ENCODE results near the gene TTLL11.

Gene TTLL11

GRCh38 chr9:121830441-121831140, 262.5 kb downstream of the TTLL11 start:
- no peak for DNase-seq (ENCODE audit: low spot score)

DNA sequence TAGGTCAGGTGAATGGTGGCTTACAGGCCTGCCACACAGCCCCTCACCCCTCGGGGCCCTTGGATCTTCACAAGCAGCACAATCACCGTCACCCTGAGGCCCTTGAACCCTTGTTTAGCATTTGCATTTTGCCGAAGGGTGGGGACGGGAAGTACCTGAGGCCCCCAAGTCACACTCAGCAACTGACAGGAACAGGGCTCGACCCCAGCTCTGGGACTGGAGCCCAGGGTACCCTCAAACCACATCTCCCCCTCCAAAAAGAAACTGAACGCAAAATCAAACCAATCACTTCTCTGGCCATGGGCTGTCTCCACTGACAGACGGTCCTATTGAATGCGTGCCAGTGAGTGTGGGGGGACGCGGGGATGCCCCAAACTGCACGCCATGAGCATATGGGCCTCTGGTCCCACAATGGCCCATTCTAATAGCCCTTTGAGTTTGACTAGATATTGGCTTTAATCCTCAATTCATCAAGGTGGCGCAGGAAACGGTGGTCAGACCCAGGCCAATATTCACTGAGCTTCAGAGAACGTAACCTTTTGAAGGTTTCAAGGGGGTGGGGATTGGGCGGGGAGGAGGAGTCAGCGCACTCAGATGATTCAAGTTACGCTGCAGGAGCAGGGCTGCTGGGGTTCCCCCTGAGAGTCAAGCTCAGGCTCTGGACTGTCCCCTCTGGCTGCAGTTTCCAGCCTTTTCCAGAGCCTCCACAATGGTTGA, 265.7 kb downstream of the TTLL11 start:
- no peak for DNase-seq (ENCODE audit: low spot score)

DNA sequence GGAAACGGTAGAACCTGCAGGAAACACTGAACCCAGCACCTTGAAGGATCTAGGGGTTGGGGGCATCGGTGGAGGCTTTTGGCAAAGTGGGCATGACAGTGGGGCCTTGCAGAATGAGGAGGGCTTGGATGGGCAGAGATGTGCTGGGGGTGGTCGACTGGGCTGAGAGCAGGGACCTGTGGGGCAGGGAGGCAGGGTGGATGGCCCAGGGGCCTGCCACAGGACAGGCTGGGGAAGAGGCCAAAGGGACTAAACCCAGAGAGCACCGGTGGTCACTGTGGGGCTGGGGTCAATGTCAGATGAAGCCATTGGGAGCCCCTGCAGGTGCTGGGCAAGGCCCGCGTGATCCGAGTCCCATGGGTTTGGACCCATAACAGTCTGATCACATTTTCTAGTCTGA, 266.4 kb downstream of the TTLL11 start:
- DNase-seq (ENCODE audit: low spot score) = no peak

DNA sequence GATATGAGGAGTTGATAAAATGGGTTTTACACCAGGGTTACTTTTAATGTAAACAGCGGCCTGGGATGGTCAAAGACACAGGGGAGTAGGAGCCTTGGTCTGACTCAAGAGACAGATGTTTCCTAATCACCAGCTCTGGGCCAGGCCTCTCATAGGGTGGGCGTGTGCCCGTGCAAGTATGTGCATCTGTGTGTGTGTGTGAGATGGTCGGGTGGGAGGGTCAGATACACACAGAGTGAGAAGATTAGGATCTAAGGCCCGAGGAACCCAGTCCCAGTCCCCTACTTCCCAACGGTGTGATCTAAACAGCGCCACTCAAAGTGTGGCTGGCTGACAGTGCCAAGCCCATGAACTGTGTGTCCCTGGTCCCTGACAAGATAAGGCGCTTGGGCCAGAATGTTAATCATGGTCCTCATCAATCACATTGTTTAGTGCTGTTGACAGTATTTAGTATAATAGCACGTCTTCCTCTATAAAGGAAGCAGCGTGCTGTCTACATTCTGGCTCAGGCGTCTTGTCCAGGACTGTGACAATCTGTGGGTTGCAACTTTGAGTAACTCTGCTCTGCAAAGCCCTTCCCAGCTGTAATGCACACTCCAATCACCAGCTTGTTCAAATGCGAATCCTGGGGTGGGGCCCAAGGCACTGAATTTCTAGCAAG, 267.9 kb downstream of the TTLL11 start:
- DNase-seq (ENCODE audit: low spot score) = no peak

DNA sequence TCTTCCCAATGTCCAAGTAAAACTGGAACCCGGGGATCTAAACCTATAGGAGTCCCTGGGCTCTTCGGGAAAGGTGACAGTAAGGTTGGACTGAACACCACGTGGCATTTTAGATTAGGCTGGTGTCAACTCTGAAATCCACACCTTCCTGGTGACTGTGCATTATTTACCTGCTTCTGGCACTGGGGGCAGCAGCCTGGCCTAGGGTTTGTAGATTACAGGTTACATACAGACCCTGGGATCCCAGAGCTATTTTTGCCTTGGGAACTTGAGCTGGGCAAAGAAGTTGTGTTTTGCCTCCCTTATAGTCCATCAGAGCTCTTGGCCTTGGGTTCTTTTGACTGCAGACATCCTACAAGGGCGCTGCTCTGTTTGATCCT, 268.5 kb downstream of the TTLL11 start:
- DNase-seq (ENCODE audit: low spot score) = no peak

DNA sequence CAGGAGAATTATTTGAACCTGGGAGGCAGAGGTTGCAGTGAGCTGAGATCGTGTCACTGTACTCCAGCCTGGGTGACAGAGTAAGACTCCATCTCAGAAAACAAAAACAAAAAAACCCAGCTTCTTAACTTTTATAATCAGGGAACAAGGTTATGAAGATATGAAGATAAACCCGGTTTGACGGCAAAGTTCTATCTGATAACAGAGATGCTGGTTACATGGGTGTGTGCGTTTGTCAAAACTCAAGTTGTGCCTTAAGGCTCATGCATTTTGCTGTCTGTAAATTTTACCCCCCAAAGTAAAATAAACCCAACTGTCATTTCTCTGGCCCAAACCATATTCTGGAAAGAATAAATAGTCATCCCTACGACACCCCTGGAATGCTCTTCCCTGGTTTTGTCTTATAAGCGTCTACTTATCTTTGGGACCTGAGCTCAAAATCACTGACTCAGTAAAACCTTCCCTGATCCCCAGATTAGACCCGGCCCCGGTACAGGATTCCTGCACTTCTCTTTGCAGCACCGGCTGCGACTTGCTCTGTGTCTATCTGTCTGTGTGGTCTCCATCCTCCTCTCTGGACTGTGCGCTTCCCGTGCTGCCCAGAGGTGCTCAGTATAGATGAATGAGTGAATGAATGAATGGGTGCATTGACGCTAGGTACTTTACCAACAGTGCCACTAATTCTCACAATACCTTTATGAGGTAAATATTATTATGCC, 269.5 kb downstream of the TTLL11 start:
- no peak for DNase-seq (ENCODE audit: low spot score)

DNA sequence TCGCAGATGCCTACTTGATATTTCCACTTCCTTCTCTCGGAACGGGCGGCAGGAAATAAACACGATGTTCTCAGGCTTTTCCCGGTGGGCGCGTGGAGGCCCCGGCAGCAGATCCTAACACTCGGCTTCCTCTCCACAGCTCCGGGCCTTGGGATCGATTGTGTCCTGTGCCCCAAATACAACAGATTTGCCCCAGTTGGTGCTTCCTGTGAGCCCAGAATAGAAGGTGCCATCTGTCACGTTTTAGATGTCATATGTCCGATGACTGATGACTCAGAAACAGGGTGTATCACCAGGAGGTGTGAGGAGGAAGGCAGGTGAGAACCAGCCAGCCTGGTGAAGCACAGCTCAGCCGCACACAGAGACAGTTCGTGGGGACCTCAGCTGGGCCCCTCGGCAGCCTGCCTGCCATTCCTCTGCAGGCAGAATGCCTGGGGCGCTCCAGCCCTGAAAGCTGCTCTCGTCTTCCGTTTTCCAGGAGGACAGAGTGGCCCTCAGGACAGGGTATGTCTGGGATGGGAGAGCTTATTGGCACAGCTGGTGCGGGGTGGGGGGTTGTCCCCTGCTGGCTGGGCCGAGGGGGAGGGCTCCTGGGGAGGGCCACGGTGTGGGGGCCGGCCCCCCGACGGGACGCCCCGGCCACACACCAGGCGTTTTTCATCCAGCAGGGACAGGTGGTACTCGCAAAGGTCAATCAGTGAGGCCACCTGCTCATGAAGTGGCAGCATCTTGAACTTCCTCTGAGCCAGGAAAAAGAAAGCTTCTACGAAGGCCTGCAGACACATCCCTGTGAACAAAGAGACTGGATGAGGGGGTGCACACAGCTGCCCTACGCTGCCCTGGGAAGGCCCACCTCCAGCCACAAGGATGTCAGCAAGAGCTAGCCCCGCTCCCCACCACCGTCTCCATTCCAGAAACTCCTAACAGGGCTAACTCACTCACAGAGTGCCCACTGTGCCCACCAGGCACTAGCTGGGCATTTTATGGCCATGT, 270.7 kb downstream of the TTLL11 start:
- DNase-seq (ENCODE audit: low spot score) = no peak

GRCh38 chr9:121821326-121821725, 271.8 kb downstream of the TTLL11 start:
- no peak for DNase-seq (ENCODE audit: low spot score)

DNA sequence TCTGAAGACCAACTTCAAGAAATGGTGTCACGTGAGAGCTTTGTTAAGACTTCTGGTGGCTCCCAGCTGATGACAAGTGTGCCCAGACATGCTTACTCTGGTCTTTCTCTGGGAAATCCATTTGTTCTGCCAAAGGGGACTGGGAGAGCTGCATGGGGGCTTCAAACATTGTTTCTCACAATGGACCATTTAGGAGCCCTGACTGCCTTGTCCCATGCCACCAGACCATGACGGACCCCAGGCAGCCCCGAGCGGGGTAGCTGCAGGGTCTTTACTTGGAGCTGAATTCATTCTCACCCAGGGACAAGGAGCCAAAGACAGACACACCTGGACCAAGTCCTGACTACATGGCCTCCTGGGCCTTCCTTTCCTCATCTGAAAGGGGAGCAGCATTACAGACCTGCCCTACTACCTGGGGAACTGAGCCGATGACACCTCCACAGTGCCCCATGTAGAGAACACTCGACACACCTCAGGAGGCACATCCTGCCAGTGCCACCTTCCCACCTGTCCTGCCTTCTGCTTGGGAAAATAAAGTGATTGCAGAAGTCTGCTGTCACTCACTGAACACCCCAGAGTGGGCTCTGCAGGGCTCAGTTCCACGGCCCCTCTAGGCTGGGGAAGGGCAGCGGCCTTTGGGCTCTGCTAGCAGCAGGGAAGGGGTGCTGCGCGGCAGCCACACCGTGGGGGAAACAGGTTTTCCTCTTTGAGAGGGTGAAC, 272.7 kb downstream of the TTLL11 start:
- no peak for DNase-seq (ENCODE audit: low spot score)

- DNase-seq (ENCODE audit: low spot score) = no peak
Measured at GRCh38 chr9:121819428-121820231, 273.5 kb downstream of the TTLL11 start.

DNA sequence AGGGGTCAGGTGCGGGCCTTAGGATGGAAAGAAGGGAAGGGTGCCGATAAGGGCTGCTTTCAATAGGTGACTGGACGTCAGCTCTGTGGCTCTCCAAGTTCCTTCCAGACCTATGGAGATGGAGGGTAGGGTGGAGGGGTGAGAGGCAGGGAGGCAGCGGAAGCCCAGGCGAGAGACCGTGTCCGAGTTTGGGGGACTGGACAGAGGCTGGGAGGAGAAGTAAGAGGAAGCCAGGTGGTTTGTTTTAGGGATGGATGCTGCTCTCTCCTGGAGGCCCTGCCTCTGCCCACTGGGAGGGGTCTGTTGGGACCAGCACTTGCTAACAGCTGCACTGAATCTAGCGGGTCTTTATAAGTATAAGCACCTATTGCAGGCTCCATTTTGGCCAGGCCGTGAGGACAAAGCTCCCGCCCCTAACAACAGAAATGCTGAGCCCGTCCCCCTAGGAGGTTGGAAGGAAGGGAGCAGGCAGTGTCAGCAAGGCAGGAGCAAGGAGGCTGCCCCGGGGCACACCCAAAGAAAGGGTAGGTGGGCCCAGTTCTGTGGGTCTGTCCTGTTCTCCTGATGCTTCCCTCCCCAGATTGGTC, 274.2 kb downstream of the TTLL11 start:
- DNase-seq (ENCODE audit: low spot score) = no peak

GRCh38 chr9:121818016-121818661, 275.0 kb downstream of the TTLL11 start:
- no peak for DNase-seq (ENCODE audit: low spot score)

DNA sequence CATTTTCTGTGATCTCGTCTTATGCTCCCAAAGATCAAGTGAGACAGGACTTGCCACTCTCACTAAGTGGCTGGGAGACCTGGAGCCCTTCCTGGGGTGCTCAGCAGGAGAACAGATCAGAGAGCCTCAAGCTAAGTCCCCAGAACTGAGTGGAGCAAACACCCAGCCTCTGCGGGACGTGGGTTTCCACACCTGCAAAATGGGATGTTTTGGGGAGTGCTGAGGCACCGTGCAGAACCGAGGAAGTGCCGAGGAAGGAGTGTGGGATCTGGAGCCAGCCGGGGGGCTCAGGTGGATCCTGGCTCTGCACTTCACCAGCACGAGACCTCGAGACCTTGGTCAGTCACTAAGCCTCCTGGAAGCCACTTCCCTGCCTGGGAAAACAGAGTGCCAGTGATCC, 275.6 kb downstream of the TTLL11 start:
- DNase-seq (ENCODE audit: low spot score) = no peak

- no peak for DNase-seq (ENCODE audit: low spot score)
Measured at GRCh38 chr9:121816845-121817450, 276.2 kb downstream of the TTLL11 start.

GRCh38 chr9:121816449-121816817, 276.7 kb downstream of the TTLL11 start:
- no peak for DNase-seq (ENCODE audit: low spot score)

DNA sequence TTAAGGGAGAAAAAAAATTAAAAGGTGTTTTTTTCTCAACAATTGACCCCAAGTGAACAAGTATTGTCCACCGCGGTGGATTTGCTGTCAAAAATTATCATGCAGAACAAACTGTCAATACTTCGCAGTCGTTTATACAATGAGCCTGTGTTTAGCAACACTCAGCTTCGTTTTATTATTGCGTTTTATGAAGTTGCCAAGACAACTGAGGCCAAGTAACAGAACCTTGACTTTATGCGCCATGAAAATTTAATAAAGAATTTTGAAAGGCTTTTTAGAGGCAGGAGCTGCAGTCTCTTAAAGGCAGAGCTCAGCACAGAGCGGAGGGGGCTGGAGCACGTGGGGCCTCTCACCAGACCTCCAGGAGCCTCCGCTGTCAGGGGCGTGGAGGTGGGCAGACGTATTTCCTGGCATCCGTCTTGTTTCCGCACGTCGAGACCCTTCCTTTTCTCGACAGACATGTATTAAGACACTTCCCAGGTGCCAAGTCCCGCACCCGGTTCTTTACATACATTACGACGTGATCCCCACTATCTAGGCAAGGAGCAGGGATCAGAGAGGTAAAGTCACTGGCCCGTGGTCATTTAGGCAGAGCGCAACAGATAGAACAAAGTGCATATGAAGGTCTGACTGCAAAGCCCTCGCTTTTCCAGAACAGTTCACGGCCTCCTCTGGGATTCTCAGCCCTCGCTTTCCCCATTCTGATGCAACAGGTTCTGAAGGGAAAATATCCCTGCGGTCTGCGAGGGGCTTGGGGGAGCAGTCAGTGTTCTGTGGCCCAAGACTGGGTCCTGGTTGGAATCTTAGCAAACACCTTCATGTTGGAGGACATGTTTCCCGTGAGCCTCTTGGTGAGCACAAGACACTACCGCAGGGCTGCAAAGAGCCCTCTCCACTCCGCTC, 277.3 kb downstream of the TTLL11 start:
- no peak for DNase-seq (ENCODE audit: low spot score)

DNA sequence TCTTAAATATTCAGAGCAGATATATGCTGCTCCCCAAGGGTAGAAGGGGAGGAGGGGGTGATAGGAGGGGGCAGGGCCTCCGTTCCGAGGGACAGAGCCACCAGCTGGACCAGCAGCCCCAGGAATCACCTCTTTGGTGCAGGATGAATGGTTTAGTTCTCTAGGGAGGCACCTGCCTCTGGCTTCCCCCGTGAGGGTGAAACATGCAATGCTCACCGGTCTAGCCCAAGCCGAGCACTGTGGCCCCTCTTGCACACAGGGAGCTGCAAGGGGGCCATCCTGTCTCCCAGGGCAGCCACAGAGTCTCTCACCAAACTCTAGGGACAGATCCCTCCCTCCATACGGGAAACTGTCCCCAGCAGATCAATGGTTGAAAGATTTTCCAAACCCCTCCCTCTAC, 278.0 kb downstream of the TTLL11 start:
- DNase-seq (ENCODE audit: low spot score) = no peak

DNA sequence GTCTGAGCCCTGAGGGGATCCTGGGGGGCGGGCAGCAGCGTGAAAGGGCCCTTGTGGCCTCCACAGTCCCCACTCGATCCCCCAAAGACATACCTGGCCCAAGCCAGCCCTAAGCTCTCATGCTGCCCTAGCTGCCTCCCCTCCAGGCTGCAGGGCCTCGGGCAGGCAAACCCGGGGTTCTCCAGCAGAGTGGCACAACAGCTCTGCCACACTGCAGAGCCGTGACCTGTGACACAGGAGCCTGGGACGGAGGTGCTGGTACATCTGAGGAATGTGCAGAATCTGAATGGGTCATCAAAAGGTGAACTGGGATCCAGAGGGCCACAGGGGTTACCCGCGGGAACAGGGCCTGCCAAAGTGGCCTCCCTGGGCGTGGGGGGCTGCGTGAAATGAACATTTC, 278.5 kb downstream of the TTLL11 start:
- DNase-seq (ENCODE audit: low spot score) = no peak

Measured in CD4-positive, alpha-beta T cell treated with Interleukin-6 at 100 ng/mL for 8 hours (primary cell).